ENCODE data around the gene SLC2A5. TPM values are rescaled to one million over a fixed set of nuclear protein-coding genes. Genes with fewer than 3 reads are reported as not detected.

The SLC2A5 gene
- total and polyA plus RNA-seq, 2 donors (not counting 3 experiments of a cell fraction or from before 2014, with no cell fraction given) = not detected

DNA sequence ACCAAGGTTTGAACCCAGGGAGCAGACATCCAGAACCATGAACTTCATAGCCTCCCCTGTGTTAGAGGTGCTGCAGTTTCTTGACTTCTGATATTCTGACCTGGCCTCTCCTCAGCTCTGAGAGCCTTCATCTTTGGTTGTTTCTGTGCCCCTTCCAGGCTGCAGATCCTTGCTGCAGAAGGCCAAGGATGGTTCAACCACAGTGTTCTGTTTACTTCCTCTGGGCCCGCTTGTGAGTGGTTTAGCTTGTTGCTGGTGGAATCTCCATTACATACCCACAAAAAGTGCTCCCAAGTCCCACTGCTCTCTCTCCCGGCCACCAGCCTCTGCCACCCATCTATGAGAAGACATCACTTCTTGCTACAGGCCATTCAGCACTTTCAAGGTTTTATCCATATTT, 34.2 kb downstream of the SLC2A5 start:
- BruUV-seq (replicated peaks) = no TSS peak
- intact Hi-C loops (cut with micrococcal nuclease) = no loop called here
- Histone ChIP-seq H3K27me3 (ENCODE audit: control insufficient read depth in 2 of 2, insufficient read depth in 2 of 2, low read length in 2 of 2) (peaks cover 0 to 8% of the 10 kb centered on the region in 2 experiments), H3K9ac (replicated peaks; ENCODE audit: extremely low read depth, insufficient read depth, low read length) (no peak overlapping the region), H3K4me1 (ENCODE audit: control insufficient read depth, extremely low read depth, insufficient read depth, low read length) (no peaks in the 10 kb centered on the region), H3K9me1 (replicated peaks; ENCODE audit: control insufficient read depth, extremely low read depth, insufficient read depth, low read length) (no peaks in the 10 kb centered on the region), H3K27ac (ENCODE audit: insufficient read depth, low read depth, low read length) (no peak overlapping the region), H3K36me3 (ENCODE audit: control insufficient read depth in 2 of 2, extremely low read depth in 1 of 2, insufficient read depth in 2 of 2, low read length in 2 of 2) (no peaks in the 10 kb centered on the region), H3K4me3 (replicated peaks in 1 of 3; ENCODE audit: insufficient read depth in 1 of 3, low read depth in 1 of 3, low read length in 3 of 3) (no peak overlapping the region), H4K20me1 (replicated peaks; ENCODE audit: control insufficient read depth, extremely low read depth, insufficient read depth, low read length) (no peaks in the 10 kb centered on the region), H3K9me3 (replicated peaks; ENCODE audit: control insufficient read depth, insufficient read depth, low read length) (no peaks in the 10 kb centered on the region), H3K79me2 (ENCODE audit: control insufficient read depth, insufficient read depth, low read length) (no peaks in the 10 kb centered on the region), H2AFZ (ENCODE audit: low read depth, low read length) (no peak overlapping the region), H3K4me2 (ENCODE audit: insufficient read depth, low read length) (no peak overlapping the region)
- POLR2A ChIA-PET = no interaction called here
- dilution Hi-C loops (cut with MboI; ENCODE audit: extremely low pct_ligation_motif_present, low sequenced_read_pairs) = no loop called here
- no peak for DNase-seq (ENCODE audit: low read depth, low spot score)
- TF ChIP-seq GATA2 (IDR thresholded peaks at IDR 0.05; ENCODE audit: insufficient read depth, insufficient read length, low read depth, low read length) (no peak), CTCF (IDR thresholded peaks at IDR 0.05; ENCODE audit: extremely low read depth in 1 of 2, insufficient read depth in 1 of 2, low read depth in 1 of 2, low read length in 2 of 2) (no peak), MYC (IDR thresholded peaks at IDR 0.05; ENCODE audit: low read depth, low read length) (no peak), JUN (IDR thresholded peaks at IDR 0.05; ENCODE audit: borderline replicate concordance, insufficient read depth, insufficient read length, low read depth) (no peak), POLR2A (IDR thresholded peaks at IDR 0.05; ENCODE audit: low read depth, low read length) (no peak), EZH2 (IDR thresholded peaks at IDR 0.05; ENCODE audit: borderline replicate concordance, low read depth, low read length, severe bottlenecking) (no peak), POLR2AphosphoS5 (IDR thresholded peaks at IDR 0.05; ENCODE audit: insufficient read depth, low read depth, low read length) (no peak), FOS (IDR thresholded peaks at IDR 0.05; ENCODE audit: borderline replicate concordance, insufficient read depth, low read length) (no peak)
- TF ChIP-seq, protein P1, sequence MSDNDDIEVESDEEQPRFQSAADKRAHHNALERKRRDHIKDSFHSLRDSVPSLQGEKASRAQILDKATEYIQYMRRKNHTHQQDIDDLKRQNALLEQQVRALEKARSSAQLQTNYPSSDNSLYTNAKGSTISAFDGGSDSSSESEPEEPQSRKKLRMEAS (IDR thresholded peaks at IDR 0.05; ENCODE audit: insufficient read depth, insufficient read length) = no peak
- no peak for FAIRE-seq
- CTCF ChIA-PET = no interaction called here

All from endothelial cell of umbilical vein (primary cell).